A673 (cell line): ENCODE data around the gene POMC. TPM values are rescaled to one million over a fixed set of nuclear protein-coding genes. Genes with fewer than 3 reads are reported as not detected.

Experiments
- BruUV-seq: library from RNA; stranded (reverse); fragments of 400-500 nt; replicated peaks from 2 replicates; lab custom pipeline; 2021; lab: Mats Ljungman, UMichigan
- CTCF ChIA-PET: fragments of 300-600 bp; sonication (Branson Sonifier 250); formaldehyde crosslinking; loops from one replicate; lab custom pipeline; 2022; ENCODE audit warnings: antibody characterized with exemption; lab: Charles Lee
- POLR2A ChIA-PET: fragments of 300-600 bp; sonication (Branson Sonifier 250); formaldehyde crosslinking; loops from one replicate; lab custom pipeline; 2022; ENCODE audit warnings: antibody characterized with exemption; ENCODE audit not compliant: low non-redundant PET; lab: Charles Lee
- DNase-seq: peaks from one replicate; pipeline ENCODE4 v3.0.0-alpha.2; 2015; ENCODE audit warnings: low spot score
- H3K27ac ChIP-seq: fragments of 200-600 bp; sonication (generic); 2 replicates; pipeline ENCODE4 v1.5.1; 2016; ENCODE audit warnings: mixed run types, low read depth, mild to moderate bottlenecking, mixed read lengths, antibody characterized with exemption, low read length; ENCODE audit not compliant: poor library complexity, severe bottlenecking
- H3K27me3 ChIP-seq: fragments of 200-600 bp; sonication (generic); replicated peaks from 2 replicates; pipeline ENCODE4 v1.6.1; 2017; ENCODE audit warnings: mixed run types, low read depth, mild to moderate bottlenecking, mixed read lengths, antibody characterized with exemption, low read length; ENCODE audit not compliant: insufficient read depth, poor library complexity
- H3K36me3 ChIP-seq: fragments of 200-600 bp; sonication (generic); 2 replicates; pipeline ENCODE4 v1.6.1; 2016; ENCODE audit warnings: mixed run types, mild to moderate bottlenecking, mixed read lengths, antibody characterized with exemption, low read length; ENCODE audit not compliant: insufficient read depth, poor library complexity, severe bottlenecking
- H3K4me1 ChIP-seq: fragments of 200-600 bp; sonication (generic); 2 replicates; pipeline ENCODE4 v1.6.1; 2017; ENCODE audit warnings: mixed run types, mild to moderate bottlenecking, mixed read lengths, antibody characterized with exemption, low read length; ENCODE audit not compliant: insufficient read depth, poor library complexity, severe bottlenecking
- H3K4me3 ChIP-seq: fragments of 200-600 bp; sonication (generic); 2 replicates; pipeline ENCODE4 v1.5.1; 2016; ENCODE audit warnings: low read depth, mixed run types, mild to moderate bottlenecking, mixed read lengths, low read length; ENCODE audit not compliant: poor library complexity, severe bottlenecking
- H3K9me3 ChIP-seq: fragments of 200-600 bp; sonication (generic); 2 replicates; pipeline ENCODE4 v1.6.1; 2016; ENCODE audit warnings: mixed run types, low read depth, mild to moderate bottlenecking, mixed read lengths, antibody characterized with exemption, low read length; ENCODE audit not compliant: poor library complexity, severe bottlenecking
- CTCF ChIP-seq: fragments of 300-800, 200-600 bp; sonication (generic); conservative IDR thresholded peaks from 2 replicates; pipeline ENCODE4 v1.5.1; 2017; ENCODE audit warnings: low read depth, mild to moderate bottlenecking, antibody characterized with exemption, low read length, moderate library complexity, mixed read lengths
- EZH2 ChIP-seq: fragments of 200-600 bp; sonication (generic); IDR thresholded peaks from 2 replicates; pipeline ENCODE4 v1.6.1; 2017; ENCODE audit warnings: borderline replicate concordance, low read depth, mild to moderate bottlenecking, mixed read lengths, antibody characterized with exemption, low read length; ENCODE audit not compliant: poor library complexity, severe bottlenecking
- intact Hi-C: fragments of 100-400 bp; cut with micrococcal nuclease; formaldehyde crosslinking; loops from one replicate; pipeline ENCODE4 v1.10.0; 2022; ENCODE audit not compliant: unreplicated experiment
- total RNA-seq: library from RNA; stranded (reverse); gene quantifications from 2 replicates; pipeline ENCODE4 v1.2.3, GENCODE V29; 2021

POMC gene
- total RNA-seq, 1 experiment from 2014 or later: not detected

- no TSS peak for BruUV-seq
- POLR2A ChIA-PET: no interaction called here
Observed at GRCh38 chr2:25197336-25198208, 29.2 kb upstream of the POMC start.

GRCh38 chr2:25194576-25195122 lies 26.3 kb upstream of the POMC start:
- no peaks in the 10 kb centered on the region for H3K36me3 ChIP-seq
- H3K4me3 ChIP-seq: no peak overlapping the region
- CTCF ChIA-PET: no interaction called here
- intact Hi-C loops: loop anchor here (5.0 kb wide), 1 partner anchor 57 kb away; no protein-coding TSS in a partner anchor
- POLR2A ChIA-PET: no interaction called here
- H3K4me1 ChIP-seq: no peaks in the 10 kb centered on the region
- no peaks in the 10 kb centered on the region for H3K9me3 ChIP-seq
- no peaks in the 10 kb centered on the region for H3K27me3 ChIP-seq
- no TSS peak for BruUV-seq
- no peak for DNase-seq
- no peak overlapping the region for H3K27ac ChIP-seq
- TF ChIP-seq EZH2 (no peak), CTCF (no peak)

More at GRCh38 chr2:25197336-25198208, 29.2 kb upstream of the POMC start:
- no peak for DNase-seq
- no peak for TF ChIP-seq EZH2
- TF ChIP-seq CTCF: no peak
- Histone ChIP-seq H3K27ac (no peak overlapping the region), H3K27me3 (no peaks in the 10 kb centered on the region), H3K9me3 (no peaks in the 10 kb centered on the region), H3K36me3 (no peaks in the 10 kb centered on the region), H3K4me3 (no peak overlapping the region), H3K4me1 (no peaks in the 10 kb centered on the region)
- intact Hi-C loops: loop anchor here (2.0 to 5.0 kb wide), 3 partner anchors 60 to 363 kb away; no protein-coding TSS in a partner anchor
- CTCF ChIA-PET: interaction anchor here (0.6 to 1.1 kb wide), 3 partner anchors 93 to 254 kb away, joined by 3 to 7 read pairs (median 4); no protein-coding TSS in a partner anchor

GRCh38 chr2:25190536-25190935 lies 22.2 kb upstream of the POMC start:
- ChIA-PET POLR2A (no interaction called here), CTCF (no interaction called here)
- intact Hi-C loops: no loop called here

More at GRCh38 chr2:25190536-25190935, 22.2 kb upstream of the POMC start:
- no peak for TF ChIP-seq CTCF
- TF ChIP-seq EZH2: no peak
- no peaks in the 10 kb centered on the region for H3K4me1 ChIP-seq
- no peaks in the 10 kb centered on the region for H3K9me3 ChIP-seq
- no peaks in the 10 kb centered on the region for H3K36me3 ChIP-seq
- no peak overlapping the region for H3K27ac ChIP-seq
- no peak for DNase-seq
- H3K27me3 ChIP-seq: no peaks in the 10 kb centered on the region
- BruUV-seq: no TSS peak
- no peak overlapping the region for H3K4me3 ChIP-seq
